ENCODE data around the gene CDYL. TPM values are rescaled to one million over a fixed set of nuclear protein-coding genes. Genes with fewer than 3 reads are reported as not detected.

Gene CDYL
- total and polyA plus RNA-seq, 12 donors, result 4.1 to 39.9 (median 33.2) TPM

DNA sequence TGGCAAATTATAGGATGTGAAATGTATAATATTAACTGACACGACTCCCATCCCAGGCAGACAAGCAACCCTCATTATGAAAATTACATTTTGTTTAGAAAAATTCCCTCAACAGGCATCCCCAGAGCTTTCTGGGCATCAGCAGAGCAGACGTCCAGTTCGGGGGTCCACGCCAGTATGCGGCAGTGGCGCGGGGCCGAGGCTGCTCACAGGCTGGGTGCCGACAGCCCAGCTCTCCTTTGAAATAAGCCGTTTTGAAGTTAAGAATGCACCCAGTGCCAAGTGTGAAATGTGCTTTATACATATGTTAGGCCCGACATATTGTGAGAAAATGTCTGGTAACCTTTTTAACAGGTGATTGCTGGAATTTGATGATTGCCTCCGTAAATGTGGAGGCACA is 177.2 kb downstream of the CDYL start:
- DNase-seq (no peak), ATAC-seq (no peak)
- Histone ChIP-seq H3K4me1 (peaks cover 0 to 8% (median 0%) of the 10 kb centered on the region in 9 donors), H3K36me3 (peaks cover 0 to 79% (median 16%) of the 10 kb centered on the region in 9 donors), H3K9me3 (no peaks in the 10 kb centered on the region), H3K27ac (no peak overlapping the region), H3K27me3 (no peaks in the 10 kb centered on the region), H3K4me3 (no peak overlapping the region)
- WGBS, 2 donors, result 94 to 95% methylated on average over 12 of the region's 12 CpGs
- TF ChIP-seq, protein P1, sequence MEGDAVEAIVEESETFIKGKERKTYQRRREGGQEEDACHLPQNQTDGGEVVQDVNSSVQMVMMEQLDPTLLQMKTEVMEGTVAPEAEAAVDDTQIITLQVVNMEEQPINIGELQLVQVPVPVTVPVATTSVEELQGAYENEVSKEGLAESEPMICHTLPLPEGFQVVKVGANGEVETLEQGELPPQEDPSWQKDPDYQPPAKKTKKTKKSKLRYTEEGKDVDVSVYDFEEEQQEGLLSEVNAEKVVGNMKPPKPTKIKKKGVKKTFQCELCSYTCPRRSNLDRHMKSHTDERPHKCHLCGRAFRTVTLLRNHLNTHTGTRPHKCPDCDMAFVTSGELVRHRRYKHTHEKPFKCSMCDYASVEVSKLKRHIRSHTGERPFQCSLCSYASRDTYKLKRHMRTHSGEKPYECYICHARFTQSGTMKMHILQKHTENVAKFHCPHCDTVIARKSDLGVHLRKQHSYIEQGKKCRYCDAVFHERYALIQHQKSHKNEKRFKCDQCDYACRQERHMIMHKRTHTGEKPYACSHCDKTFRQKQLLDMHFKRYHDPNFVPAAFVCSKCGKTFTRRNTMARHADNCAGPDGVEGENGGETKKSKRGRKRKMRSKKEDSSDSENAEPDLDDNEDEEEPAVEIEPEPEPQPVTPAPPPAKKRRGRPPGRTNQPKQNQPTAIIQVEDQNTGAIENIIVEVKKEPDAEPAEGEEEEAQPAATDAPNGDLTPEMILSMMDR (IDR thresholded peaks at IDR 0.05), result no peak
- intact Hi-C loops (cut with DNase I), result no loop called here

DNA sequence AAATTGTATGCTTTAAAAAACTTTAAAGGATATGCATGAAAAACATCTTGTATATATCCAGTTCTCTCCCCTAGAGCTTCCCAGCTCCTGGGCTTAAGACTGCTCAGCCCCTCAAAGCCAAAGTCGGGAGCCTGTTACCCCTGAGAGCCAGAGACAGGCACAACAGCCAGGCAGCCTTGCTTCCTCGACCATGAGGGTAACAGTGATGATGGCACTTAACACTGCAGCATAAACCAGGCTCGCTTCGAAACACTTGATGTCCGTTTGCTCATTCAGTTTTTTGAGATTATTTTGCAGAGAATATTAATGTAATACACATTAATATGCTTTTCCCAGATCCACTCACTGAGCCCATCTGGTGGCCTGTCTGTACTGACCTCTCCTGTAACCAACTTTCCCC is 180.4 kb downstream of the CDYL start:
- WGBS, 2 donors, result 85% methylated on average over 5 of the region's 5 CpGs
- intact Hi-C loops (cut with DNase I), result no loop called here
- H3K27ac ChIP-seq, result no peak overlapping the region
- H3K9me3 ChIP-seq, result no peaks in the 10 kb centered on the region
- no peak overlapping the region for H3K4me3 ChIP-seq
- no peak for DNase-seq
- H3K36me3 ChIP-seq, result peaks cover 0 to 48% (median 16%) of the 10 kb centered on the region in 9 donors
- H3K4me1 ChIP-seq, result peaks cover 0 to 8% (median 0%) of the 10 kb centered on the region in 9 donors
- no peak for ATAC-seq
- TF ChIP-seq, protein P1 (IDR thresholded peaks at IDR 0.05), result no peak
- no peaks in the 10 kb centered on the region for H3K27me3 ChIP-seq

DNA sequence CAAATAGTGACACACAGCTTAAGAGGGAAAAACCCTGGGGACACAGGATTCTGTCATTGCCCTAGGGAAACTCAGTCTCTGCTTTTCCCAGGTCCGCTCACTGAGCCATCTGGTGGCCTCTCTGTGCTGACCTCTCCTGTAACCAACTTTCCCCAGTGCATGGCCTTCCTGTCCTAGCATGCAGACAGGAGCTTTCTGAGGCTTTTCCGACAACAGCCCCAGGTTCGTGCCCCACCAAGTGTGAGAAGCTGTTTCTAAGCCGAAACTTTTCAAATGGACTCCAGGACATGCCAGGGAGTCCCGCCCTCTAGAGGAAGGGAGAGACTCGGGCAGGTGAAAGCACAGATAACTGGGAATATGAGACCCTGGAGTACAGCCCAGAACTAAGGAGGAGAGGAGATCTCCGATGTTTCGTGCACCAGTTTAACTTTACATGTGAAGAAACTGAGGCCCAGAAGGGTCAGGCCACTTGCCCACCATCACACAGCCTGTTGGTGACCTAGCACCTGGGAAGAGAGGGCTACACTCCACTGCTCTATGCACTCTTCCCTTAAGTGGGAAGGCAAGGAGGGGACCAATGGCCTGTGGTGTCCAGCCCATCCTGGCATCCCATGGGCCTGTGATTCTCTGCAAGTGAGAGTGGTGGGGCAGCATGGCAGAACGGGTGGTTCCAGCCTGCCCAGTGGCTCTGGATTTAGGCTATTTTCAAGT is 181.5 kb downstream of the CDYL start:
- intact Hi-C loops (cut with DNase I), result no loop called here
- no peaks in the 10 kb centered on the region for H3K27me3 ChIP-seq
- H3K36me3 ChIP-seq, result peaks cover 0 to 37% (median 10%) of the 10 kb centered on the region in 9 donors
- H3K27ac ChIP-seq, result no peak overlapping the region
- no peaks in the 10 kb centered on the region for H3K9me3 ChIP-seq
- H3K4me3 ChIP-seq, result no peak overlapping the region
- H3K4me1 ChIP-seq, result peaks cover 0 to 8% (median 0%) of the 10 kb centered on the region in 9 donors
- TF ChIP-seq, protein P1 (IDR thresholded peaks at IDR 0.05), result peak in 6 of 9 donors; percentile 10 to 36 (median 29)
- ATAC-seq (peak in 5 of 8 donors; percentile 20 to 74 (median 52)), DNase-seq (no peak)
- WGBS, 2 donors, result 56 to 58% methylated on average over 9 of the region's 9 CpGs

DNA sequence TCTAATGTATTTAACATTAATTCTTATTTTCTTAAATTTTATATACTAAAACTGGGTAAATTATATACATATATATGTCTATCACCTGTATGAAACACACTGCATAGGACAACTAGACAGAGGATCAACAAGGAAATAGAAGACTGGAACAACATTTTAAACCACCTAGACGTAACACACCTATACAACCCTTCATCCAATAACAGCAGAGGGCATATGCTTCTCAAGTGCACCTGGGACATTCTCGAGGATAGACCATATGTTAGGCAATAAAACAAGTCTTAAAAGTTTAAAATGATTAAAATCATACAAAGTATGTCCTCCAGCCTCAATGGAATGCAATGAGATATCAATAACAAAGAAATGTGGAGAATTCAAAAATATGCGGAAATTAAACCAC is 182.4 kb downstream of the CDYL start:
- ATAC-seq, result no peak
- H3K27me3 ChIP-seq, result no peaks in the 10 kb centered on the region
- 91 to 93% methylated on average over 3 of the region's 3 CpGs for WGBS, 2 donors

More for the DNA sequence above, 182.4 kb downstream of the CDYL start:
- DNase-seq, result no peak
- H3K4me3 ChIP-seq, result no peak overlapping the region
- intact Hi-C loops (cut with DNase I), result no loop called here
- H3K4me1 ChIP-seq, result peaks cover 0 to 8% (median 0%) of the 10 kb centered on the region in 9 donors
- H3K27ac ChIP-seq, result no peak overlapping the region
- no peaks in the 10 kb centered on the region for H3K9me3 ChIP-seq
- H3K36me3 ChIP-seq, result peaks cover 0 to 31% (median 7%) of the 10 kb centered on the region in 9 donors
- TF ChIP-seq, protein P1 (IDR thresholded peaks at IDR 0.05), result no peak

Measured in heart right ventricle (tissue), 16 donors.